G401.6 (cell line): ENCODE measurements around the gene LPIN1.

ENCODE experiments used
- FAIRE-seq: peaks from 2 replicates; lab custom pipeline; 2012; peaks lifted over from hg19 to GRCh38; lab: Jason Lieb, UNC

The LPIN1 gene, protein sequence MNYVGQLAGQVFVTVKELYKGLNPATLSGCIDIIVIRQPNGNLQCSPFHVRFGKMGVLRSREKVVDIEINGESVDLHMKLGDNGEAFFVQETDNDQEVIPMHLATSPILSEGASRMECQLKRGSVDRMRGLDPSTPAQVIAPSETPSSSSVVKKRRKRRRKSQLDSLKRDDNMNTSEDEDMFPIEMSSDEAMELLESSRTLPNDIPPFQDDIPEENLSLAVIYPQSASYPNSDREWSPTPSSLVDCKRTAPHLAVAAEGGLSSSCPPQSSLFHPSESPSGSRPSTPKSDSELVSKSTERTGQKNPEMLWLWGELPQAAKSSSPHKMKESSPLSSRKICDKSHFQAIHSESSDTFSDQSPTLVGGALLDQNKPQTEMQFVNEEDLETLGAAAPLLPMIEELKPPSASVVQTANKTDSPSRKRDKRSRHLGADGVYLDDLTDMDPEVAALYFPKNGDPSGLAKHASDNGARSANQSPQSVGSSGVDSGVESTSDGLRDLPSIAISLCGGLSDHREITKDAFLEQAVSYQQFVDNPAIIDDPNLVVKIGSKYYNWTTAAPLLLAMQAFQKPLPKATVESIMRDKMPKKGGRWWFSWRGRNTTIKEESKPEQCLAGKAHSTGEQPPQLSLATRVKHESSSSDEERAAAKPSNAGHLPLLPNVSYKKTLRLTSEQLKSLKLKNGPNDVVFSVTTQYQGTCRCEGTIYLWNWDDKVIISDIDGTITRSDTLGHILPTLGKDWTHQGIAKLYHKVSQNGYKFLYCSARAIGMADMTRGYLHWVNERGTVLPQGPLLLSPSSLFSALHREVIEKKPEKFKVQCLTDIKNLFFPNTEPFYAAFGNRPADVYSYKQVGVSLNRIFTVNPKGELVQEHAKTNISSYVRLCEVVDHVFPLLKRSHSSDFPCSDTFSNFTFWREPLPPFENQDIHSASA

DNA sequence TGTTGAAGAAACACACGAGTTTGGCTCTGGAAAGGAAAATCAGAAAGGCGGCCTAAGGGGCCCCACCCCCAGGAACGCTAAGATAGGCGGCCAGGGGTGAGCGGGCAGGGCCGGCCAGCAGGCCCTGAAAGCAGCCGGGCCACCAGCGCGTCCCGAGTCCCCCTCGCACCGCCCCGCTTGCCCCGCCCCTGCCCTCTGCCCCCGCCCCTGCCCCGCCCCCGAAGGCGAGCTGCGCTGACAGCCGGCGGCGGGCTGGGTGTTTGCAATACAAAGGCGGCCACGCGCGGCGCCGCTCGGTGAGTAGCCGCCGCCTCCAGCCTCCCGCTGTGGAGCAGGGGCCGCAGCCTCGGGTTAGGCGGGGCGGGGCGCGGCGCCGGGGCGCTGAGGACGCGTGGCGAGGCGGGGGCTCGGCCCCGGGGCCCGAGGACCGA is at the start of gene LPIN1:
LPIN1 (plus strand) TSS at position 257 of the 431 bp plus-strand sequence. CDS start 18,910 bp downstream, outside the sequence.
- FAIRE-seq: no peak

DNA sequence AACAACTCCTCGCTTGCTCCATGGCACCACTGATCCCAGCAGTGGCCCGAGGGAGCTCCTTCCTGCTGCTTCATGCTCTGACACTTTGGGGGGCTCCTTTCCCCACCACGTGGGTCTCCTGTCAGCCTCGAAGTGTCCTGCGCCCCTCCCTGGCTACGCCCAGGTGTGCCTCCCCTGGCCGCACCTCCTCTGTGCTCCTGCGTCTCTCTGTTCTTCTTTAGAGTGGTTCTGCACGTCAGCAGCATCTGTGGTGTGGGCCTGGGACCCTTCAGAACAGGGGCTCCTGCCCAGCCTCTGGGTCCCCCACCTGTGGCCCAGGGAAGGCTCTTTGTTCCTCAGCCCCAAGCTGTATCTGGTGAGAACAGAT is 49.7 kb upstream of the LPIN1 start:
- FAIRE-seq: no peak

DNA sequence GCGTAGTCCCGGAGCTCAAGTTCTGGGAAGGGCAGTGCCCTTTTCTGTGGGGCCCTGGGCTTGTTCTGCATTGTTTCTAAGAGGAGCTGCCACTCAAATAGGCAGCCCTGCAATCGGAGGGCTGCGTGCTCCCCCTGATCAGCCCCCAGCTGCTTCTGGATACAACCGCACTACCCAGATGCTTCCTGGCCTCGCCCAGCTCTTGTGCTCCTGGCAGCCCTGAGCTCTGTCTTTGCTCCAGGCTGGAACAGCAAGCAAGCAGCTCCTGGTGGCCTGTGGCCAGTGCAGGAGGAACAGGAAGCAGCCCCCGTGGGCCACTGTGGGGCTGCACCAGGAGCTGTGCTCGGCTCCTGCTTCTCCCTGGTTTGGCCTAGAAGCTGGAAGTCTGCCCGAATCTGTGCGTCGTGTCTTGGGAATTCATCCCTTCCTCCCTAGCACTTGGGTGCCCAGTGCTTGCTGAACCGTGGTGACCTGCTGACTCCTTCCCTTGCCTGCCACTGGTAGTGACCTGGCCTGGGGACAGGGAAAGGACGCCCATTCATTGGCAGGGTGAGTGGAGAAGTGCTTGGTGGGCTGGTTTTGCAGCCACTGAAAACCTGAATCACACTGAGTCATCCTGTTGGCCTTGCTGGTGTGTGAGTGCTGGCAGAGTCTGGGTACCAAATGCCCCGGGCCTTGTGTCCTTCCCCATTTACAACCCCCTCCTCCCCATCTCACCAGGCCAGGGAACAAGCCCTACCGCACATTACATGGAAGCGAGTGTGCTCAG is 49.1 kb upstream of the LPIN1 start:
- no peak for FAIRE-seq

DNA sequence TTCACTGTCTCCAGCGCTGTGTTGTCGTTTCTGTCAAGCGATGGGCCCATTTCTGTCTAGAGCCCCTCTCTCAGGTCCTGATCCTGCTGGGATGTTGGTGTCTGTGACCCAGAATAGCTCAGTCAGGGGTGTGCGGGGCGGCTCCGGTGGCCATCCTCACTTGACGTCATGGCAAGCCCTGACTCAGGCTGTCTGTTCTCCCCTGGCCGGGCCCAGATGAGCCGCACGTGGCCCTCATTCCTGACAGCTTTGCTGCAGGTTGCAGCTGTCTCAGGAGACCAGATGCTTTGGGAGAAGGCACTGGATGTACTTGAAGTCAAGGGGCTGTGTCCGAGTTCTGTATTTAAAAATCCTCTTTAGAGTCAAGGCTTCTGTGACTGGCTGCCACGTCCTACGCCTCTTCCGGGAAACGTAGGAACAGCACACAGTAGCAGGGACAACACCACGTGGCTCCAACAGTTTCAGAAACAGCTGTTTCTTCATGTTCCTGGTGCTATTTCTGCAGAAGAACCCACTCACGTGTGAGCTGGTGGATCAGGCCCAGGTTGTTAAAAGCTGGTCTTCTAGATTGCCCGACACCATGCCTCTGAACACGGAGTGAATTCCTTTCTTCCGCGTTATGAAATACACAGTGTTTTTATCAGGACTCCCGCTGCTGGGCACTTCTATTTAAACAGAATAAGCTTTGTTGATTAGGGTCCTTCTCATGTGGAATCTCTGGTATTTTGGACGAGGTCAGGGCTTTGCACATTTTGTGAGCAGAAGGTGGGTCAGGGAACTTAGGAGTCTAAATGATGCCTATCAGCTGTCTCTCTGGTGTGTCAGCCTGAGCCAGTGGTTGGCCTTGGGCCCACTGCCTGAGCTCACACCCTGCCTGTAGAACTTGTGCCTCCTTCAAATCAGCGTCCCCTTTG is 48.2 kb upstream of the LPIN1 start:
- FAIRE-seq: no peak

DNA sequence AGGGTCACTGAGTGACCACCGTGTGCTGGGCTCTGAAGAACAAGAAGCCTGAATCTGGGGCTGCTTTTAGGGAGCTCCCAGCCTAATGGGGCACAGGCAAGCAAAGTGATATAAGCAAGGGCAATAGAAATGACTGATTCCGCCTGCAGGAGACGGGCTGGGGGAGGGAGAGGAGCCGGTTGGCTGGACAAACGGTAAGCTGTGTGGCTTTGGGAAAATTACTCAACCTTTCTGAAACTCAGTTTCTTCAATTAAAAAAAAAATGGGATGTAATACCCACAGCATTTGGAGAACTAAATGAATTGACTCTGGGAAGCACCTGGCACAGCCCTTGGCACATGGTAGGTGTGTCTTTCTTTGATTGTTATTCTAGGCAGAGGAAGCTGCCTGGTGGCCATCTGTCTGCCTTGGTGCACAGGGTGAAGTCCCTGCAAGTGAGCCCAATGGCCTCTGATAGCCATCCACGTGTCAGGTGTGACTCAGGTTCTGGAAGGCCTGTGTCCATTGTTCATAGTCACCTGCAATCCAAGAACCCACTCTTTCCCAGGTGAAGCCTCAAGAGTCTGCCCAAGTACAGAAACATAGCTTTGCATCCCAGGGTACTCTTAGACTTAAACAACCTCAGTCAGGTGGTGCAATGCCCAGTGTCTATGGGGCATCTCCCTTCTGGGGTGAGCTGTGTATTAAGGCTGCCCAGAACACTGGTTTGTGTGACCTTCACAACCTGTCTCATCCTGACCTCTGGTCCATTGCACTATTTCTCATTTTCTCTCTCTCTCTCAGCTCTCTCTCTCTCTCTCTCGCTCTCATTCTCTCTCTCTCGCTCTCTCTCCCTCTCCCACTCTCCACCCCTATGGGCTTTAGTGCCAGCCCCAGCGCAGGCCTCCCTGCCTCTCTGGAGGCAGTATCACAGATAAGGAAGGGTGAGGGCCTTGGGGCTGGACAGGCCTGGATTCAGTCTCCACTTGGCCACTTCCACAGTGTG is 46.5 kb upstream of the LPIN1 start:
- no peak for FAIRE-seq

DNA sequence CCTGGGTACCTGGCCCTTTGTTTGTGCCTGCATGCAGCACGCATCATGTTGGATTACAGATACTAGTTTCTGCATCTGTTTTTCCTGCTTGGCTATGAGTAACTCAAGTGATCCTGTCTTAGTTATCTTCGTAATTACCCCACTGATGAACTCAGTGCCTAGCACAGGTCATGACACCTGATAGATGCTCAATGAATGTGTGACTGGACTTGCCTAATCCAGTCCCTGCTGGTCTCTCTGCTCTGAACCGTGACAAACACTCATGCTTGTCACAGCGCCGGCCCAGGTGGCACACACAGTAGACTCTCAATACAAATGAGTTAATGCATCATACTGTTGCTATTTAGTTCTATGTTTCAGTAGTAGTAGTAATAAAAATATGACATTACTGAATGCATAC is 45.2 kb upstream of the LPIN1 start:
- no peak for FAIRE-seq

DNA sequence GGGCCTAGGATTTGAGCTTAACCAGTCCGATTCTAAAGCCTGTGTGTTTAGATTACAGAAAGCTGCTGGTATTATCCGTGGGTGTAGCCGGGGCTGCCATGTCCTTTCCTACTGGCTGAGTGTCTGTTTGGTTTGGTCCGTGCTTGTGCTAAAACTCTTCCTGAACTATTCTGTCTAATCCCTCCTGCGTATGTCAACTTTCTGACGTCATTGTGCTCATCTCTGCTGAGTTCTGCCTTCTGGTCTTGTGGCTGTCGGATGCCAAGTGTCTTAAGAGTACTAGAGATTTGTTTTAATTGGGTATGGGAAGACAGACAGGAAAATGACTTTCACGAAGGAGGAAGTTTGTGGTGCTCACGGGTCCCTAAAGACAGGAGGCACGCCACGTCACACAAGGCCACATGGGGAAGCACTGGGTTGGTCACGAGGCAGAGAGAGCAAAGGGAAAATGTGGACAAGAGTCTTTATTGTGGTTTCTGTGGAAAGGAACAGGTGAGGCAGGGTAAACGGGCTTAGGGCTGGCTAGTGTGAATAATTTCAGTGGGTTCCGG is 44.6 kb upstream of the LPIN1 start:
- no peak for FAIRE-seq

DNA sequence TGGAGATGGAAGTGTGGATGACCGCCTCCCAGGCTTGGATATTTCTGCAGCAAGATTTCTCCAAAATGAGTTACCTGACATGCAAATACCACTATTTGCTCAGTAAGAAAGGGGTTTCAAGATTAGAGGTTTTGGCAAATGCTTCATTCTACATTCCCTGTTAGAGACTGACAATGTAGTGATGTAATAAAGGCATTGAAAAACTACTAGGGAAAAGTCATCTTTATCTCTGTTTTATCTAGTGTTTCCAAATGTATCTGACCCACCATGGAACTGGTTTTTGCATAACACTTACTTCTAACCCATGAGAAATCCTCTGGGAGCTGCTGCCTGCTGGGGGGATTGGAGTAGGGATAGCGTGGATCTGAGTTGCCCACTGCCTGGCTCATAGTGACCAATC is 43.5 kb upstream of the LPIN1 start:
- no peak for FAIRE-seq

DNA sequence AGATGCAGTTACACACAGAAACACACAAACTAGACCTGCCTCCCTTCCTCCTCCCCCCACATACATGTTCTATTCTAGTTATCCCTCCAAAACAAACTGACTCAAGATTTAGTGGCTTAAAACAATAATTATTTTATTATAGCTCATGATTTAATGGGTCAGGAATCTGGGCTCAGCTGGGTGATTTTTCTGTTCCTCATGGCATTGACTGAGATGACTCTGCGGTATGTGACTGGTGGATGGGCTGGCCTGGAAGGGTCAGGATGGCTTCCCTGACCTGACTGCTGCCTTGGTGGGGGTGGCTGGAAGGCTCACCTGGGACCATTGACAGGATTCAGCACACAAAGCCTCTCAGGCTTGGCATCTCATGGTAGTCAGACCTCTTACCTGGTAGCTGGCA is 42.7 kb upstream of the LPIN1 start:
- FAIRE-seq: no peak

DNA sequence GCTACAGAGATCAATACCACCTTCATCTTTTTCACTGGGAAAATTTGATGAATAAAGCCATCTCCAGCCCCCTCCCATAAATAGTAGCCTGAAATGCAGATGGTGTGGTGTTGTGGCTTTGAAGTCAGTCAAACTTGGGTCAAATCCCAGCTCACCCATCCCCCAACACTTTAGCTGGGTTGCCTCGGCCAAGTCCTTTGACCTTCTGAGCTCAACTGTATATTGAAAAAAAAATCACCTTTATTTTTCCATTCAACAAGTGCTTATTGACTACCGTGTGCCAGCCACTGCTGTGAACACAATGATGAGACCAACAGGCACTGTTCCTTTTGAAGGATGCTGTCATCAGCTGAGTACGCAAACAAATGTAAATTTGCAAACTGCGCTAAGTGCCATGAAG is 41.4 kb upstream of the LPIN1 start:
- FAIRE-seq: no peak

DNA sequence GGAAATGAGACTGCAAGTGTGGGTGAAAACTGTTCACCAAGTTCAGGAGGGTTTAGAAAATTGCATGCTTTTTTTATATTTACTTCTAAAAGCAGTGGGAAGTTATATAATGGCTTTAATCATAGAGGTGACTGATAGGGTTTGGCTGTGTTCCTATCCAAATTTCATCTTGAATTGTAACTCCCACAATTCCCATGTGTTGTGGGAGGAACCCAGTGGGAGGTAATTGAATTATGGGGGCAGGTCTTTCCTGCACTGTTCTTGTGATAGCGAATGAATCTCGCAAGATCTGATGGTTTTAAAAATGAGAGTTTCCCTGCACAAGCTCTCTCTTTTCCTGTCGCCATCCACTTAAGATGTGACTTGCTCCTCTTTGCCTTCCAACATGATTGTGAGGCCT is 40.7 kb upstream of the LPIN1 start:
- no peak for FAIRE-seq

DNA sequence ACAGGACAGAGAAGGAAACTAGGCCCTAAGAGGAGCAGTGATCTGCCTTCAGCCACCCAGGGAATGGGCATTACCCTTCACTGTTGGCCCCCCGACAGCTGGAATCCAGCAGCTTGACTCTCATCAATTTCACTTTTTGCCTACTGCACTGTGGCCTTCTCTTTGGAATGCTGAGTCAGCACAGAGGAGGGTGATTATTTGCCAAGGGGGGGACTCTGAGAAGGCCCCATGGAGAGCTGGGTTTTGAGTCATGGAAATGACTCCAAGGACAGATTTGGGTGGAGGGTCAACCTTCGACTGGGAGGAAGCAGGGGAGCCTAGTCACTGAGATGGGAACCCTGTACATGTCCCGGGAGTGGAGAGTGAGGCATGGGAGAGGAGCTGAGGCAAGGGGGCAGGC is 38.3 kb upstream of the LPIN1 start:
- FAIRE-seq: no peak

DNA sequence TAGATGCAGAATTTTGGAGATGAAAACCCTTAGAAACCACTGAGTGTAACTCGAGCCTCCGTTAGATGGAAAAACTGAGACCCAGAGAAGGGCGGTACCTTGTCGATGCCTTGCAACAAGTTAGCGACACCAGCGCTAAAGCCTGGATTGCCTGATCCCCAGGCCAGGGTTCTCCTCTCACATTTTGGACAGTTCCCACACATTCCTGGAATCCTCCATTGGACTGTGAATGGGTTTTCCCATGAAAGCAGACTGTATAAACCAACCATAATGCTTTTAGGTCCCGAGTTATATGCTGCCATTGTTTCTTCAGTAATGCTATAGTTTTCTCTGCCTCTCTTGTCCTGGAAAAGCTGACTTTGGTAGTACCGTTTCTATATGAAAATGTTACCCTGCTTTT is 37.1 kb upstream of the LPIN1 start:
- FAIRE-seq: no peak

DNA sequence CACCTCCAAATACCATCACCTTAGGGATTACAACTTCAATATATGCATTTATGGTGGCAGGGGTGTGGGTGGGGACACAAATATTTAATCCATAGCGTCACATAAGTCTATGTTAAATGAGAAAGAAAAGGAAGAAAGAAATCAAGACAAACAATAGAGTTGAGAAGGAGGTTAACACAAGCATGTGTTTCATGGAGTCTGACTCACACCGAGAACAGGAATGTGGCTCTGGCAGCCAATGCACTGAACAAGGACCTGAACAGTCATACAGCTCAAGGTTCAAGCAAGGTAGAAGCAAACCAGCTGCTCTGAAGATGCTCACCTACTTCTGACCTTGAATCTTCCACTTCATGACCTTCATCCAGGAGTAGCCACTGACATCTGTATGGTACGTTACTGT is 36.2 kb upstream of the LPIN1 start:
- no peak for FAIRE-seq

DNA sequence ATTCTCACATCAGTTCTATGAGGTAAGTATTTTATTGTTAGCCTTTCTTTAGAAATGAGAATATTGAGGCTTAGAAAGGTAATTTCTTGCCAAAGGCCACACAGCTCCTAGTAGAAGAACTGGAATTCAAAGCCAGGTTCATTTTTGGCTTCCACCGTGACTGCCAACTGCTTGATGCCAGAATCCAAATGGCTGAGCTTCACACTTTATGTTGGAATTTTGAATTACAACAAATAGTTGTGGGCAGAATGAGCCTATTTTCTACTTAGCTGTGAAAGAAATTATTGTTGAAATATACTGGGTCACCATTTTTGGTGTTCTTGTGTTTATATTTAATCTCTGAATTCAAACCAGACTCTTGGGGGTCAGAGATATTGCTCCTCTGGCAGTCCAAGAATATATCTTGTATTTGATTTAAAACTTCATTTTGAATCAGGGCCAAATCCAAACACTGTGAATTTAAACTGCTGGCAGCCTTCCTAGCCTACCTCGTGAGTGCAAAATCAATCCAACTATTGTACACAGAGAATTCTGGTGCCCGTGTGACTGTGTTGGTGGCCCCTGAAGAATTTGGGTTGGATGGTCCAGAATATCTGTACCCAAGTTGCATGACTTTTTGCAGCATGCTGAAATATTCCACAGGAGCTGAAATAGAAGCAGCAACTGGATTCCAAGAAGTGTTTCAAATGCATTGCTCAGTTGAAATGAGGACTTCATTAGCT is 35.6 kb upstream of the LPIN1 start:
- no peak for FAIRE-seq

DNA sequence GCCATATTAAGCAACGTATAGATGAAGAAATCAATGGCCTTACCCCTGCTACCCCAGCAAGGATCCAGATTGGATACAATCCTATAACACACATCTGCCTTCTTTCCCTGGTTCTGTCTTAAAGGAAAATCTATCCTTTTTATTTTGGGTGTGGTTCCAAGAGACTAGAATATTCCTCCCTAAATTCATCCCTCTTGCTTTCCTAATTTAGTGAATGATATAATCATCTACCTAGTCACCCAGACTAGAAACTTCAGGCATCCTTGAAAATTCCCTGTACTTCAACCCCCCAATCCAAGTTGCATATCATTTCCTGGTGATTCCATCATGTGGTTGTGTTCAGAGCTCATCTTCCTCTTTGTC is 35.1 kb upstream of the LPIN1 start:
- no peak for FAIRE-seq

DNA sequence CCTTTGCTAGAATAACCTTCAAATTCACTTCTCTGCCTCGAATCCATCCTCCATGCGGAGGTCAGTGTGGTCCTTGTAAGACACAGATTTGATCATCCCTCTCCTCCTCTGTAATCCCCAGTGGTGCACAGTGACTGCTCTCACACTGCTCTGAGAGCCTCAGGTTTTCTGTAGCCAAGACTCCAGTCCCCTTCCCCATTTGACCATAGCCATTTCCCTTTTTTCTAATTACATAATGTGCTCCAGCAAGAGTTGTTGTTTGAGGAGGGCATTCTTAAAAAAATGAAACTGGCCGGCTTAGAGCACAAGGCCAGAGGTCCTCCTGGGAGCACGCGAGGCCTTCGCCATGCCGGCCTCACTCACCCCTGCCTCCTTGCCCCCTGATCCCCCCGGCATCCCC is 34.7 kb upstream of the LPIN1 start:
- FAIRE-seq: no peak

DNA sequence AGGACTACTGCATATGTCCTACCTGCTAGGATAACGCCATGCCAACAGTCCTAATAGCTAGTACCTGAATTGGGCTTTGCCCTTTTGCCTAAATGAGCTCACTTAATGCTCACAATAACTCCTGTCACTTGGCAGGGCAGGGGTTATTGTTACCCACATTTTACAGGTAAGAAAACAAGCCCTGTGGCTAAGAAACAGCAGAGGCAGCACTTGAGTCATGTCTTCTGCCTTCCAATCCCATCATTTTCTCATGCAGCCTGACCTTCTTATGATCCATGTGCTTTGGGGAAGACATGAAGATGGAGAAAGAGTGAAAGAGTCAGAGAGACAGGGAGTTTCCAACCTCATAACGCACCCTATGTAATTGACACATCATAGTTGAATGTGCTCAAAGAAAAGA is 33.6 kb upstream of the LPIN1 start:
- no peak for FAIRE-seq

DNA sequence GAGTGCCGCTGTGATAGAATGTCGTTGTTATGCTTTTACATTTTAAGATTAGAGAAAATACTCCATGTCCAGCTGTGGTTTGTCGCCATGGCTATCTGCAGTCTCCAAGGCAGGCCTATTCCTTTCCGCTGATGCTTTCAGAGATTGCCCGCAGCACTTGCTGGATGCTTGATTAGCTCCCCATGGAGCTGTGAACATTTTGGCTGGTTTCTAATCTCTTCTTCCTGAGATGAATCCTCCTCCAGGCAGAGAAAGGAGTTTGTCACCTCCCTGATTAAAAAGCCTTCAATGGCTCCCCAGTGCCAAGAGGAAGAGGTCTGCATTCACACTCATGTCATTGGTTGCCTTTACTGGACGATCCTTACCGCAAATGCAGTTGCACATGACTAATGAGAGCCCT is 32.6 kb upstream of the LPIN1 start:
- FAIRE-seq: no peak
